Daoy (cell line): ENCODE results near the gene SDCBP2. TPM values are rescaled to one million over a fixed set of nuclear protein-coding genes. Genes with fewer than 3 reads are reported as not detected.

Experiments
- DNase-seq: peaks from one replicate; pipeline ENCODE4 v3.0.0-alpha.2; 2015; ENCODE audit warnings: low read depth
- total RNA-seq: library from RNA; depleted of rRNA; stranded (reverse); fragments of >200 nt; shearing (Covaris generic); gene quantifications from 2 replicates; pipeline ENCODE4 v1.2.3, GENCODE V29; 2014; rRNA removed

SDCBP2 gene
- total RNA-seq: 1.3 and 3.7 TPM in 2 replicates

GRCh38 chr20:1328680-1329330 is at the start of gene SDCBP2:
Gene SDCBP2, minus strand, starts transcription at chr20:1329139. Its CDS starts 8,723 bp downstream, at chr20:1320416.
- no peak for DNase-seq

GRCh38 chr20:1378735-1379125 is 49.8 kb upstream of the SDCBP2 start:
- DNase-seq: no peak

- peak; percentile 85 for DNase-seq
These were observed 49.2 kb upstream of the SDCBP2 start for GRCh38 chr20:1377984-1378734.

GRCh38 chr20:1377341-1377871 is 48.5 kb upstream of the SDCBP2 start:
- no peak for DNase-seq

- DNase-seq: no peak
These were observed 47.7 kb upstream of the SDCBP2 start for GRCh38 chr20:1376408-1377270.

GRCh38 chr20:1376007-1376406 is 47.1 kb upstream of the SDCBP2 start:
- DNase-seq: no peak

- DNase-seq: no peak
These were observed 46.6 kb upstream of the SDCBP2 start for GRCh38 chr20:1375515-1375914.

- no peak for DNase-seq
These were observed 45.3 kb upstream of the SDCBP2 start for GRCh38 chr20:1374246-1374645.

- DNase-seq: no peak
These were observed 44.7 kb upstream of the SDCBP2 start for GRCh38 chr20:1373614-1374013.

- no peak for DNase-seq
These were observed 44.1 kb upstream of the SDCBP2 start for GRCh38 chr20:1373036-1373435.

GRCh38 chr20:1371830-1372539 is 43.0 kb upstream of the SDCBP2 start:
- DNase-seq: no peak

GRCh38 chr20:1371202-1371782 is 42.4 kb upstream of the SDCBP2 start:
- DNase-seq: no peak

- no peak for DNase-seq
These were observed 41.7 kb upstream of the SDCBP2 start for GRCh38 chr20:1370548-1371110.

GRCh38 chr20:1369970-1370369 is 41.0 kb upstream of the SDCBP2 start:
- DNase-seq: no peak

- DNase-seq: no peak
These were observed 39.7 kb upstream of the SDCBP2 start for GRCh38 chr20:1368448-1369199.

GRCh38 chr20:1367479-1367878 is 38.5 kb upstream of the SDCBP2 start:
- DNase-seq: no peak

- no peak for DNase-seq
These were observed 35.2 kb upstream of the SDCBP2 start for GRCh38 chr20:1364106-1364505.

GRCh38 chr20:1363522-1363921 is 34.6 kb upstream of the SDCBP2 start:
- no peak for DNase-seq

- no peak for DNase-seq
These were observed 33.5 kb upstream of the SDCBP2 start for GRCh38 chr20:1362484-1362883.
